A375 (cell line): Measurements from ENCODE around the gene MAP3K20. TPM values are rescaled to one million over a fixed set of nuclear protein-coding genes. Genes with fewer than 3 reads are reported as not detected.

Experiments
- total RNA-seq: library from RNA; depleted of rRNA; stranded (reverse); fragments of >200 nt; shearing (Covaris generic); gene quantifications from 2 replicates; pipeline ENCODE4 v1.2.3, GENCODE V29; 2014; rRNA removed

Gene MAP3K20
- 12.8 and 13.8 TPM in 2 replicates for total RNA-seq

DNA sequence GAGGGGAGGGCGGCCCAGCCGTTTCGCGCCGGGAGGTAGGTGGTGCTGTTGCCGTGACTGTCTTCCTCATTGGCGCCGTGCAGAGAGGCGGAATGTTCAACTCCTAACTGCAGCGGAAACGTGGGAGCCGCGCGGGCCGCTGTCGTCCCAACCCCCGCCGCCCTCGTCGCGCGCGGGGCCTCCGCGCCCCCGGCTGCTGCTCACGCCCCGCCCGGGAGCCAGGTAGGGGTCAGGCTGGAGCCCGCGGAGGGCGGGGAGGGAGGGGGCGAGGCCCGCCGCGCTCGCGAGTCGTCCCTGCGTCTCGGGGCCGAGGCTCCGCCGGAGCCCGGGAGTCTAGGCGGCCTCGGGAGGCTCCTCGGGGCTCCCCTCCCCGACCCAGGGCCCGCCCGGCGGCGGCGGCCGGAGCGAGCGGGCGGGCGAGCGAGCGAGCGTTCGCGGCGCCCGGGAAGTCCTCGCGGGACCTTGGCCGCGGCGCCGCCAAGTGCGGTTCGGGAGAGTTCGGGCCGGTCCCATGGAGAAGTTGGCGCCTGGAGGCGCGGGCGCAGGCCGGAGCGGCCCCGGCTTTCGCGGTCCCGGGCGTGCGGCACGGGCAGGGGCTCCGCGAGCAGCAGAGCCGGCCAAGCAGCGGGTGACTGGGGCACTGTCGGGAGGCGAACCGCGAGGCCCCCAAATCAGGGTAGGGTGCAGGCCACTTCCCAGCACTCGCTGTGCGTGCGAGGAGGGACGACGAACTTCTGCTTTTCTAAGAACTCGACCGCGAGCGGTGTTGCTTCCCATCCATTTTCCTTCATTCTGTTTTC, at the start of gene MAP3K20:
MAP3K20 (plus strand) TSS at position 66 of the 800 bp plus-strand sequence. CDS start 15,186 bp downstream, outside the sequence.

